BJ (cell line): Measurements from ENCODE around the gene PARP4. TPM values are rescaled to one million over a fixed set of nuclear protein-coding genes. Genes with fewer than 3 reads are reported as not detected.
"Not testable (repeated sequence)": the region's sequence is repeated elsewhere in the genome, so short reads cannot be mapped to it uniquely, and the experiment has no call there.

Experiments used
- CTCF ChIA-PET: fragments of 350-600 bp; formaldehyde crosslinking; extraction: SDS; loops from one replicate; lab custom pipeline; 2021; ENCODE audit warnings: antibody characterized with exemption, inconsistent platforms; lab: Yijun Ruan, JAX
- POLR2A ChIA-PET: fragments of 300-600 bp; sonication (Branson Sonifier 250); formaldehyde crosslinking; extraction: SDS; loops from one replicate; lab custom pipeline; 2021; ENCODE audit warnings: antibody characterized with exemption; lab: Charles Lee
- DNase-seq: peaks from one replicate; pipeline ENCODE4 v3.0.0-alpha.2; 2011; ENCODE audit warnings: low read depth
- H3K27me3 ChIP-seq: 2 replicates; pipeline ENCODE4 v1.6.0; 2011; ENCODE audit warnings: low read length; ENCODE audit not compliant: control insufficient read depth, insufficient read depth
- H3K36me3 ChIP-seq: 2 replicates; pipeline ENCODE4 v1.5.1; 2011; ENCODE audit warnings: low read length; ENCODE audit not compliant: control insufficient read depth, insufficient read depth
- H3K4me3 ChIP-seq: 2 replicates; pipeline ENCODE4 v1.5.1; 2011; ENCODE audit warnings: low read depth, mild to moderate bottlenecking, control low read depth, low read length
- polyA plus RNA-seq: library from polyadenylated mRNA; depleted of rRNA; stranded (reverse); fragments of >200 nt; gene quantifications from 2 replicates; pipeline ENCODE4 v1.2.3, GENCODE V29; 2011
- TF ChIP-seq, protein P1 (sequence below): IDR thresholded peaks from 2 replicates; pipeline ENCODE4 v1.5.1; 2011; ENCODE audit warnings: low read depth, mild to moderate bottlenecking, control low read depth, inconsistent platforms, low read length, moderate library complexity; ENCODE audit not compliant: insufficient read depth

The PARP4 gene
- polyA plus RNA-seq, 1 experiment: 46.5 TPM

GRCh38 chr13:24493356-24493755 lies 19.2 kb downstream of the PARP4 start:
- ChIA-PET CTCF (interaction anchor here (1.2 kb wide), 1 partner anchor 13 kb away, joined by 3 read pairs; no protein-coding TSS in a partner anchor), POLR2A (no interaction called here)
- Histone ChIP-seq H3K36me3 (peaks cover 34% of the 10 kb centered on the region), H3K27me3 (no peaks in the 10 kb centered on the region), H3K4me3 (no peak overlapping the region)
- TF ChIP-seq, protein P1, sequence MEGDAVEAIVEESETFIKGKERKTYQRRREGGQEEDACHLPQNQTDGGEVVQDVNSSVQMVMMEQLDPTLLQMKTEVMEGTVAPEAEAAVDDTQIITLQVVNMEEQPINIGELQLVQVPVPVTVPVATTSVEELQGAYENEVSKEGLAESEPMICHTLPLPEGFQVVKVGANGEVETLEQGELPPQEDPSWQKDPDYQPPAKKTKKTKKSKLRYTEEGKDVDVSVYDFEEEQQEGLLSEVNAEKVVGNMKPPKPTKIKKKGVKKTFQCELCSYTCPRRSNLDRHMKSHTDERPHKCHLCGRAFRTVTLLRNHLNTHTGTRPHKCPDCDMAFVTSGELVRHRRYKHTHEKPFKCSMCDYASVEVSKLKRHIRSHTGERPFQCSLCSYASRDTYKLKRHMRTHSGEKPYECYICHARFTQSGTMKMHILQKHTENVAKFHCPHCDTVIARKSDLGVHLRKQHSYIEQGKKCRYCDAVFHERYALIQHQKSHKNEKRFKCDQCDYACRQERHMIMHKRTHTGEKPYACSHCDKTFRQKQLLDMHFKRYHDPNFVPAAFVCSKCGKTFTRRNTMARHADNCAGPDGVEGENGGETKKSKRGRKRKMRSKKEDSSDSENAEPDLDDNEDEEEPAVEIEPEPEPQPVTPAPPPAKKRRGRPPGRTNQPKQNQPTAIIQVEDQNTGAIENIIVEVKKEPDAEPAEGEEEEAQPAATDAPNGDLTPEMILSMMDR: no peak
- DNase-seq: no peak

DNA sequence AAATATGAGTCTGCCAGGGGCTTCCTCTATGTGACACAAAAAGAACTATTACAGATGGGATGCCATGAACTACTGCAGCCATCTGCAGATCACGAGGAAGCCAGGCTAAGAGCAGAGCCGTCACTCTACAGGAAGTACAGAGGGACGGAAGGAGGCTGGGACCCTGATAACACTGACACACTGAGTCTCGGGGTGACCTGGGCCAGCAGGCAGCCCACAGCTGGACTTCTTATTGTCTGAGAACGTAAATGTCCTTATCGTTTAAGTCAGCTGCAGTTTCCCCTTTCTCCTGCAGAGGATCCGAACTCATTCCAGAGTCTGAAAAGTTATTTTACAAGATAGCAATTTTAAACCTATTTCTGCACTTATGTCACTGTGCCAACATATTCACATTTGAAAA lies 20.7 kb downstream of the PARP4 start:
- H3K4me3 ChIP-seq: no peak overlapping the region
- H3K27me3 ChIP-seq: no peaks in the 10 kb centered on the region
- ChIA-PET POLR2A (no interaction called here), CTCF (no interaction called here)
- peaks cover 28% of the 10 kb centered on the region for H3K36me3 ChIP-seq
- TF ChIP-seq, protein P1: no peak
- no peak for DNase-seq

DNA sequence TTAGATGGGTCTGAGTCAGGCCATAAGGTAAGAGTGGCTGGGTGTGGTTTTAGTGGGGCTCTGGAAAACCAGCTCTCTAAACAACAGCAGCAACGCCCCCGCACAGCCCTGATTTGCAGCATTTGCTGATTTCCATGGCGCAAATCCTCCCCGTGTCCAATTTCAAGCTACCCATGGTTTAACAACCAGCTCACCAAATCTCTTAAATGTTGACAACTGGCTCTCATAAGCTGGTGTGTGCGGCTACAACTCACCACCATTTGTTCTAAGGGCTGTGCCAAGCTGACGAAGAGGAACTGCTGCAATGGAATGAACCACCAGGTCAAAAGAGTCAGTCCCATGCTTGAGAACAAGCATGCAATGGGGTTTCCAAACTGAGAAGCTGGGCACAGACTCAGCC lies 22.9 kb downstream of the PARP4 start:
- CTCF ChIA-PET: interaction anchor here (0.7 kb wide), 1 partner anchor 13 kb away, joined by 3 read pairs; no protein-coding TSS in a partner anchor
- no peak for DNase-seq
- H3K36me3 ChIP-seq: peaks cover 24% of the 10 kb centered on the region
- H3K27me3 ChIP-seq: no peaks in the 10 kb centered on the region
- H3K4me3 ChIP-seq: no peak overlapping the region
- POLR2A ChIA-PET: no interaction called here
- TF ChIP-seq, protein P1: no peak

DNA sequence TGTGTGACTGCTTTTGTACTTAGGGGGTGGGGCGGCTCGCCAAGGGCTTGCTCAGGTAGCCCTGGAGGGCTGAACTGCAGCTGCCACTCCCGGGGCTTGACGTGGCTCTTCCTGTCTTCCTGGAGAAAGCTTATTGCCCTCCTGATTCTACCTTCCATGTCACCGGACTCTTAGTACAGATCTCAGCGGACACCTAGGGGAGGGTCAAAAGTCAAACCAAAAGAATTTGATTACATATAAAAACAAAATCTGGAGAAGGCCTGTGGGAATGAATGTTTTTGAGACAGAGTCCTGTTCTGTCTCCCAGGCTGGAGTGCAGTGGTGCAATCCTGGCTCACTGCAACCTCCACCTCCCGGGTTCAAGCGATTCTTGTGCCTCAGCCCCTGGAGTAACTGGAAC lies 24.5 kb downstream of the PARP4 start:
- H3K36me3 ChIP-seq: peaks cover 20% of the 10 kb centered on the region
- CTCF ChIA-PET, H3K27me3 ChIP-seq, H3K4me3 ChIP-seq, DNase-seq, POLR2A ChIA-PET: not testable (repeated sequence)

- peaks cover 13% of the 10 kb centered on the region for H3K36me3 ChIP-seq
- POLR2A ChIA-PET: interaction anchor here (0.6 kb wide), 1 partner anchor 248 kb away, joined by 3 read pairs; no protein-coding TSS in a partner anchor
- H3K27me3 ChIP-seq, CTCF ChIA-PET, DNase-seq, H3K4me3 ChIP-seq: not testable (repeated sequence)
These were observed 26.4 kb downstream of the PARP4 start for GRCh38 chr13:24486017-24486657.

GRCh38 chr13:24473686-24474085 lies 38.9 kb downstream of the PARP4 start:
- Histone ChIP-seq H3K4me3 (no peak overlapping the region), H3K36me3 (peaks cover 26% of the 10 kb centered on the region), H3K27me3 (no peaks in the 10 kb centered on the region)
- ChIA-PET CTCF (no interaction called here), POLR2A (no interaction called here)
- DNase-seq: no peak
- TF ChIP-seq, protein P1: no peak

DNA sequence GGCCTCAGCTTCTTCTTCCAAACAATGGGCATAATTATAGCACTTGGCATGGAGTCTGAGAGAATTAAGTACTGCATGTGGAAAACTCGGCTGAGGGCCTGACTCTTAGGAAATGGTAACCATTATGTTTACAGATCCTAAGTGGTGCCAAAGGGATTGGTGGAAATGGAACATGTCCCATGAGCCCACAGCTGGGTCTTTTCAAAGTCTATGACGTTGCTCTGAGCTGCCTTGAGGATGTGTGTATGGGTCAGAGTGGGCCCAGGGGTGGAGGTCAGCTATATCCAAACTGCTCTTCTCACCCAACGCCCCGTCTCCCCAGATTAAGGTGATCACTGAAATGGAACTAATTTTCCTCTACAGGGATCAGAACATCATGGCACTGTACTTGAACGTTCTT lies 40.4 kb downstream of the PARP4 start:
- POLR2A ChIA-PET, H3K4me3 ChIP-seq: not testable (repeated sequence)

More for the DNA sequence above, 40.4 kb downstream of the PARP4 start:
- H3K27me3 ChIP-seq, CTCF ChIA-PET, DNase-seq: not testable (repeated sequence)
- H3K36me3 ChIP-seq: peaks cover 32% of the 10 kb centered on the region
